Measurements from ENCODE around the gene MTHFD1L. TPM values are rescaled to one million over a fixed set of nuclear protein-coding genes. Genes with fewer than 3 reads are reported as not detected.

Gene MTHFD1L
- total and polyA plus RNA-seq, 7 donors, result 0.60 to 17.9 (median 3.0) TPM

GRCh38 chr6:150915131-150915879, 49.8 kb downstream of the MTHFD1L start:
- TF ChIP-seq POLR2A (IDR thresholded peaks at IDR 0.05), result no peak
- TF ChIP-seq POLR2AphosphoS5 (IDR thresholded peaks at IDR 0.05), result no peak
- no peak for TF ChIP-seq EP300 (IDR thresholded peaks at IDR 0.05)
- no peak for TF ChIP-seq CTCF (IDR thresholded peaks at IDR 0.05)

DNA sequence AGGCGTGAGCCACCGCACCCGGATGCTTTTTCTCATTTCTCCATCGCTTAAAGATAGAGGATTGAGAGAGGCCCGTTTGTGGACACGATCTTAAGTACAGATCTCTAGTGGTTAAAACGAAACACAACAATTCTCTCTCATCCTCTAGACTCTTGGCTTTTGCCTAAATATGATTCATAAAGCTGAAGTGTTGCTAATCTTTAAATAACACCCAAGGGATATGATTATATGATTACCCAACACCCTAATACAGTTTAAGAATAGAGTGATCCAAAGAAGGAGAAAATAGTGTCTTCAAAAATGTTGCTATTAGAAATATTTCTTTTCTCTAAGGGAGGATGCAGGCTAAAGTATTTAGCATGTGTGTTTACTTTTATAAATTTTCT, 50.4 kb downstream of the MTHFD1L start:
- H3K4me3 ChIP-seq, result no peak overlapping the region
- H3K4me1 ChIP-seq, result no peaks in the 10 kb centered on the region
- H3K36me3 ChIP-seq, result peaks cover 0 to 8% (median 4%) of the 10 kb centered on the region in 4 donors
- intact Hi-C loops (cut with DNase I), result no loop called here
- H3K9me3 ChIP-seq, result no peaks in the 10 kb centered on the region
- H3K27me3 ChIP-seq, result no peaks in the 10 kb centered on the region
- no peak for DNase-seq
- 94 to 96% methylated on average over 7 of the region's 7 CpGs for WGBS, 2 donors
- peak overlapping the region in 1 of 4 donors; percentile 3 for H3K27ac ChIP-seq
- TF ChIP-seq POLR2A (IDR thresholded peaks at IDR 0.05), result no peak
- no peak for TF ChIP-seq CTCF (IDR thresholded peaks at IDR 0.05)
- TF ChIP-seq POLR2AphosphoS5 (IDR thresholded peaks at IDR 0.05), result no peak
- no peak for TF ChIP-seq EP300 (IDR thresholded peaks at IDR 0.05)

More at GRCh38 chr6:150915131-150915879, 49.8 kb downstream of the MTHFD1L start:
- WGBS, 2 donors, result 90 to 95% methylated on average over 6 of the region's 6 CpGs
- peaks cover 0 to 8% (median 4%) of the 10 kb centered on the region in 4 donors for H3K36me3 ChIP-seq
- no peaks in the 10 kb centered on the region for H3K4me1 ChIP-seq
- no peak for DNase-seq
- H3K27me3 ChIP-seq, result no peaks in the 10 kb centered on the region
- peak overlapping the region in 1 of 4 donors; percentile 3 for H3K27ac ChIP-seq
- H3K4me3 ChIP-seq, result no peak overlapping the region
- H3K9me3 ChIP-seq, result no peaks in the 10 kb centered on the region
- intact Hi-C loops (cut with DNase I), result no loop called here

- intact Hi-C loops (cut with DNase I), result no loop called here
- DNase-seq, result no peak
- TF ChIP-seq POLR2A (IDR thresholded peaks at IDR 0.05) (no peak), EP300 (IDR thresholded peaks at IDR 0.05) (no peak), POLR2AphosphoS5 (IDR thresholded peaks at IDR 0.05) (no peak), CTCF (IDR thresholded peaks at IDR 0.05) (no peak)
- no peaks in the 10 kb centered on the region for H3K9me3 ChIP-seq
- H3K27ac ChIP-seq, result no peak overlapping the region
- H3K4me3 ChIP-seq, result no peak overlapping the region
- H3K4me1 ChIP-seq, result no peaks in the 10 kb centered on the region
- 95 to 98% methylated on average over 2 of the region's 2 CpGs for WGBS, 2 donors
- peaks cover 0 to 8% (median 4%) of the 10 kb centered on the region in 4 donors for H3K36me3 ChIP-seq
- no peaks in the 10 kb centered on the region for H3K27me3 ChIP-seq
Measured at GRCh38 chr6:150919938-150920337, 54.4 kb downstream of the MTHFD1L start.

DNA sequence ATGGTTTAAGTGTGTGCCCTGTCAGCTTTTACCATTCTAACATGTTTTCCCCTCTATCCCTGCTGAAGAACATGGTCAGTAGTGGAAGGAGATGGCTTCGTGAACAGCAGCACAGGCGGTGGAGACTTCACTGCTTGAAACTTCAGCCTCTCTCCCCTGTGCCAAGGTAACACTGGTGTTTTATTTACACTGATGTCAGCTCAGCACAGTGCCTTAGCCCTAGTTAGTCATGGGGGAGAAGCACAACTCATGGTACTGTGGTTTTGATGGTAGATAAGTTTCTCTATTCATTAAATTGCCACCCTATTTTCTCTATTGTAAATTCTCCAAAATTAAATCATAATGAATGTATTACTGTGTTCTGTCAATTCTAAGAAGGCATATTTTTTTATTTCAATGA, 56.6 kb downstream of the MTHFD1L start:
- Histone ChIP-seq H3K27me3 (no peaks in the 10 kb centered on the region), H3K9me3 (no peaks in the 10 kb centered on the region), H3K27ac (no peak overlapping the region), H3K4me3 (no peak overlapping the region), H3K4me1 (peaks cover 0 to 5% (median 0%) of the 10 kb centered on the region in 4 donors), H3K36me3 (peaks cover 0 to 8% (median 4%) of the 10 kb centered on the region in 4 donors)
- TF ChIP-seq POLR2AphosphoS5 (IDR thresholded peaks at IDR 0.05) (no peak), POLR2A (IDR thresholded peaks at IDR 0.05) (no peak), CTCF (IDR thresholded peaks at IDR 0.05) (no peak), EP300 (IDR thresholded peaks at IDR 0.05) (no peak)
- intact Hi-C loops (cut with DNase I), result no loop called here
- no peak for DNase-seq
- WGBS, 2 donors, result 97 to 98% methylated on average over 2 of the region's 2 CpGs
